ENCODE measurements around the gene IQGAP1.
"Not testable (repeated sequence)": the region's sequence is repeated elsewhere in the genome, so short reads cannot be mapped to it uniquely, and the experiment has no call there.

IQGAP1 gene

GRCh38 chr15:90401495-90401894 is 13.5 kb downstream of the IQGAP1 start:
- FAIRE-seq (no peak), DNase-seq (ENCODE audit: insufficient read length, low spot score) (no peak)
- no peak for TF ChIP-seq CTCF (IDR thresholded peaks at IDR 0.05; ENCODE audit: insufficient read depth, missing control alignments)

- FAIRE-seq (no peak), DNase-seq (ENCODE audit: insufficient read length, low spot score) (no peak)
- no peak for TF ChIP-seq CTCF (IDR thresholded peaks at IDR 0.05; ENCODE audit: insufficient read depth, missing control alignments)
These were observed 14.2 kb downstream of the IQGAP1 start for GRCh38 chr15:90402223-90402622.

GRCh38 chr15:90402767-90403166 is 14.7 kb downstream of the IQGAP1 start:
- no peak for TF ChIP-seq CTCF (IDR thresholded peaks at IDR 0.05; ENCODE audit: insufficient read depth, missing control alignments)
- FAIRE-seq (no peak), DNase-seq (ENCODE audit: insufficient read length, low spot score) (no peak)

GRCh38 chr15:90405055-90405607 is 17.1 kb downstream of the IQGAP1 start:
- FAIRE-seq (no peak), DNase-seq (ENCODE audit: insufficient read length, low spot score) (no peak)
- TF ChIP-seq CTCF (IDR thresholded peaks at IDR 0.05; ENCODE audit: insufficient read depth, missing control alignments) = no peak

GRCh38 chr15:90407336-90407735 is 19.3 kb downstream of the IQGAP1 start:
- DNase-seq (ENCODE audit: insufficient read length, low spot score) (no peak), FAIRE-seq (no peak)
- TF ChIP-seq CTCF (IDR thresholded peaks at IDR 0.05; ENCODE audit: insufficient read depth, missing control alignments) = no peak

- FAIRE-seq (no peak), DNase-seq (ENCODE audit: insufficient read length, low spot score) (no peak)
- TF ChIP-seq CTCF (IDR thresholded peaks at IDR 0.05; ENCODE audit: insufficient read depth, missing control alignments) = no peak
These were observed 19.9 kb downstream of the IQGAP1 start for GRCh38 chr15:90407871-90408317.

- no peak for FAIRE-seq
- no peak for DNase-seq (ENCODE audit: insufficient read length, low spot score)
- no peak for TF ChIP-seq CTCF (IDR thresholded peaks at IDR 0.05; ENCODE audit: insufficient read depth, missing control alignments)
These were observed 20.6 kb downstream of the IQGAP1 start for GRCh38 chr15:90408657-90409056.

- not testable (repeated sequence) for DNase-seq (ENCODE audit: insufficient read length, low spot score); FAIRE-seq
These were observed 21.5 kb downstream of the IQGAP1 start for GRCh38 chr15:90409587-90409986.

- FAIRE-seq; DNase-seq (ENCODE audit: insufficient read length, low spot score): not testable (repeated sequence)
These were observed 22.3 kb downstream of the IQGAP1 start for GRCh38 chr15:90410316-90410715.

Data from D721Med (cell line).